CD4-positive, alpha-beta T cell treated with Interferon alpha-2 for 1 hour (primary cell): Measurements from ENCODE around the gene PILRA.

Experiments
- DNase-seq, 2 donors: peaks; one replicate each; pipeline ENCODE4 v3.0.0-alpha.2; 2020 to 2022

Gene PILRA

GRCh38 chr7:100413346-100413745 lies 40.1 kb downstream of the PILRA start:
- no peak for DNase-seq

DNA sequence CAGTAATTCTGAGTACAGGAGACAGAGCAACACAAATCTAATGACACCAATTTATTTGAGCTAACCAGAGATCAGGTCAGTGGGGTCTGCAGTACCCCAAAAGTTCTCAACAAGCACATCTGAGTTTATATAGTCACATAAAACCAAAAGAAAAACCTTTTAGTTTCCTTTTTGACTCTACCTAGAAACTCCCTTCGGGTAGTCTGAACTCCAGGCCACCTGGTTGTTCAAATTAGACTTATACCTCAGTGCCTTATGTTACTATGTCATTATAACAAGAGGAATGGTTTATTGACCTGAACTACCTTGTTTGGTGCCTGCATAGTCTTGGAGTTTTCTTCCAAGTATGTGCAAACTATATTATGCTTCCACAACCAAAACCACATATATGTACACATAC lies 40.6 kb downstream of the PILRA start:
- no peak for DNase-seq

DNA sequence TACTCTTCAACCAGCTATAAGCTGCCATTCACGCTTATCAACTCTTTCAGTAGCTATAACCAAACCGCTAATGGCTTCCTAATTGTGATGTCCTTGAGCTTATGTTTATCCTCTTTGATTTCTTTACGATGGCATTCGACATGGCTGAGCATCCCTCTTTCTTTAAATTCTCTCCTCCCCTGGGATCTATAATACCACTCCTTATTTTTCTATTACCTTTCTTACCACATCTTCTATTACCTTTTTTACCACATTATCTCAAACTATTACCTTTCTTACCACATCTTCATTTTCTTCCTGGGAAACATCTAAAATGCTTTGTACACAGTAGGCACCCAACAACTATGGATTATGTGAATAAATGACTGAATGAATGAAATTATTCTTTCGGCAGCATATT lies 42.2 kb downstream of the PILRA start:
- no peak for DNase-seq

DNA sequence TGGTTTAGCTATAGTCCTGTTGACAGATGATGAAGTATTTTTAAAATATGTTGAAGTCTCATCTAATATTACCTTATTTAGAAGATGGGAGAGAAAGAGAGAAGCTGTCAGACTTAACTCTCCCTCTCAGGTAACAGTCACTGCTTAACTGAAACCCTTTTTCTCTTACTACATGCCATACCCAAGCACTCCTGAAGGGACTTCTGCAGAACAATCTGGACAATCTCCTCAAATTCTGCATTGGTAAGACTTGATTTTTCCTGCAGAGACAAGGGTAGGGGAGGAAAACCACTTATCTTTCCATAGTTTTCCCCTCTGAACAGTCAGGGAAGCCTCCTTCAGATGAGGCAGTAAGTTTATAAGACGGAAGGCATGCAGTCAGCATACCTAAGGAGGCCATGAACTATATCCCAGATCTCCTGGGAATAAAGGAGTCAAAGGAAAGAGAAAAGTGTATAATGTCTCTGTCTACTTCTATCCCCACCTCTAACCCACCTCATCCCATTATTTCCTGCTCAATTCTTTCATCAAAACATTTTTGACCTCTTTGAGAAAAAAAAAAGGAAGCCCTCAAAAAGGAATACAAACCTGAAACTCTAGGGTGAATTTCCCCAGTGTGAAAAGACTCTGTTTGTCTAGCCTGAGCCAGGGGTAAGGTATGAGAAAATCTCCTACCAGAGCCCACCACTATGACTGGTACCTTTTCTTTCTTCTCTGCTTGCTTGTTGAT lies 45.8 kb downstream of the PILRA start:
- DNase-seq: no peak

DNA sequence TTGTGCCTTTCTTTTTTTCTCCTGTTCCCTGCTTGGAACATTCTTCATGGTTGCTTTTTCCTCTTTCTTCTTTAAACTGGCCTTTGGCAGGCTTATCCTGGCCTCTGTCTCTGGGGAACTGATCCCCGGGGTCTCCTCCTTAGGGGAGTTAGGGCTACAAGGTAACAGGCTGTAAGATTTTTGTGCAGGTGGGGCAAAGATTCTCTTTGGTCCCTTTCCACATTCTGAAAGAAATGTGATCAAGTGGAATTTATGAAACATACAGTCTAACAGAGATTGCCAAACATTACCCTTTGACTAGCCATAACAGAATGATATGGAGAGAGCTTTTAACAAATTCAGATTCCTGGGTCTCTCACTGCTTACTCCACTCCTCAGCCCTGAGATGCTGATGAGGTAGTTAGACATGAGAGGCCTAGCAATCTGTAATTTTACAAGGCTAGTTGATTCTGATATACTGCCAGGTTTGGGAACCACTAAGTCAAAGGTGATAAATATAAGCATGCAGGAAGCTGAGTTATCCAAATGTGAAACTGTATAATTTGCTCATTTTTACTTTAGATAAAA lies 46.5 kb downstream of the PILRA start:
- no peak for DNase-seq

GRCh38 chr7:100423315-100423714 lies 50.0 kb downstream of the PILRA start:
- no peak for DNase-seq

- no peak for DNase-seq
These were observed 52.1 kb downstream of the PILRA start for GRCh38 chr7:100425347-100425746.

DNA sequence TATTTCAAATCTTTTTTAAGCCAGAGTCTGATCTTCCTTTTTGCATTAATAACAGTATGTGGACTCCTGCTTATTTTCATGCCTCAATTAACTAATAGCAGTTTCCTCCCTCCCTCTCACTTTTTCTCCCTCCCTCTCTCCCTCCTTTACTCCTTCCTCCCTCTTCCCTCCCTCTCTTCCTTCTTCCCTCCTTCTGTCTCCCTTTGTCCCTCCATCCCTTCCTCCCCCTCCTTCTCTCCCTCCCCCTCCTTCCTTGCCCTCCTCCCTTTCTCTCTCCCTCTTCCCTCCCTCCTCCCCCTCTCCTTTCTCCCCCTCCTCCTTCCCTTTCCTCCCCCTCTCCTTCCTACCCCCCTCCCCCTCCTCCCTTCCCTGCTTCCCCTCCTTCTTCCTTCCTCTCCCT lies 53.2 kb downstream of the PILRA start:
- DNase-seq: no peak

DNA sequence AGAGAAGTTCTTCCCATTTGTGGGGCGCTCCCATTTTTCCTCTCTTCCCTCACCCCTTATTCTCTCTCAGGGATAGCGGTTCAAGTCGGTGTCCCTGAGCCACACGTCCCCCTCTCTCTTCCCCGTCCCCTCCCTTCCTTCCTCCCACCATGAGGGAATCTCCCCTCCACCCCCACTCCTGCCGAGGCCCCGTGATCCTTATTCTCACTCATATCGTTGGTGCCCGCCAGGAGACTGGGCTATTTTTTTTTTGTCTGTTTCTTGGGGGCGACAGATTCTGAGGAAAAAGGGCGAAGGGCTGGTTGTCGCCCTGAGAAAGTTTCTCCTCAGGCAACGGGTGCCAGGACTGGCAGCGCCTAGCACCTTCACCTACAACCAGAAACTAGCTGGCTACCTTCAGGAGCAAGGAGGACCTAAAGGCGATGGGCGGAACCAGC lies 54.5 kb downstream of the PILRA start:
- DNase-seq: no peak

DNA sequence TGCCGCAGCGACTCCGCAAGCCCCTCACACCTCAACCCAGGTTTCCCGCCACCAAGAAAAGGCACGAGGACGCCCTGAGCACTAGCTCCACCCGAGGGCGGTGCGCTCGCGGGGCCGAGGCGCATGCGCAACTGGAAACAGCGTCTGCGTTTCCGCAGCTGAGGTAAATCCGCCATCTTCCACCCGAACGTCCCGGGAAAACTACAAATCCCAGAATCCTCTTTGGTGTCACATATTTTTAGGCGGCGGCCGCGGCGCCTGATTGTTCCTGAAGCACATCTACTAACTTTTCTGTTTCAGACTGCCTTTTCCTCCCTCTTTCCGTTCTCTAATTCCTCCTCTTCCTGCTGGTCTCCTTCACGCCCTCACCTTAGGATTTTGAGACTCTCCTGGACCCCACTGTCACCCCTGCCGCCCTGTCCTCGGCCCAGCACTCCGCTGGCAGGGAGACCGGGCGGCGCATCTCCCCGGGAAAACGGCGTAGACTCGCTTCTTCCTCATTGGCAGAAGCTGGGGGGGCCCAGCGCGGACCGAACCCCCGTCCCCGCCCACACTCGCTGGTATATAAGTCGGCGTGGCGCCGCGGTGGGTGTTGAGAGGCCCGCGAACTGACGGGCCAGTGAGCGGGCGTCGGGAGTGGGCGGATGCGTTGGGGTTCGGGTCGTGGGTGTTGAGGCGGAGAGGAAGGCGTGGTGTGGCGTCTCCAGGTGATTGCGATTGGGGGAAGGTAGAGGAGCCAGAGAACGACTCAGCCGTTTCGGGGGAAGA lies 55.1 kb downstream of the PILRA start, which contains the start of gene ZCWPW1:
ZCWPW1 (minus strand) TSS at position 505 of the 768 bp plus-strand sequence. CDS start 8,054 bp downstream, outside the sequence.
- DNase-seq: peak; percentile 98

GRCh38 chr7:100428967-100429636 lies 55.8 kb downstream of the PILRA start:
- peak; percentile 100 for DNase-seq

- peak; percentile 94 to 95 for DNase-seq
These were observed 56.6 kb downstream of the PILRA start, which contains the start of gene MEPCE for GRCh38 chr7:100429637-100430492. Gene MEPCE (plus strand): TSS chr7:100429831. CDS start chr7:100430019, 188 bp downstream.

GRCh38 chr7:100430493-100431285 lies 57.4 kb downstream of the PILRA start:
- DNase-seq: peak; percentile 40 to 55

GRCh38 chr7:100431286-100431735 lies 58.0 kb downstream of the PILRA start:
- no peak for DNase-seq

DNA sequence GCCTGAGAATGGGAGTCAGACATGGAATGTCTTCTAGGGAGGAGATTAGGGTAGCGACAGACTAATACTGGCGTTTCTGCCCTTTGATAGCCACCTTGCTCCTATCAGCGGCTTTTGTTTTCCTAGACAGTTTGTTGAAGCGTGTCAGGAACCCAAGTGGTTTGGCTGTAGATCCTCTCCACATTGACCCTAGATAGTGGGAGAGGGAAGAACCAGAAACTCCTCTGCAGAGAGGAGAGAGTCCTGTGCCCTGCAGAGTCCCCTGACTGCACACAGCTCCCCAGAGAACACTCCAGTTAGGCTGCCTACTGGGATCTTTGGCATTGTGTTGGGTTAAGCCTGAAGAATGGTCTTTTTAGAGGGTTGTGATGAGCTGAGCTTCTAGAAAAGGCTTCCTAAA lies 58.8 kb downstream of the PILRA start:
- DNase-seq: no peak

GRCh38 chr7:100432621-100433275 lies 59.5 kb downstream of the PILRA start:
- no peak for DNase-seq

- no peak for DNase-seq
These were observed 59.9 kb downstream of the PILRA start for GRCh38 chr7:100433276-100433591.

DNA sequence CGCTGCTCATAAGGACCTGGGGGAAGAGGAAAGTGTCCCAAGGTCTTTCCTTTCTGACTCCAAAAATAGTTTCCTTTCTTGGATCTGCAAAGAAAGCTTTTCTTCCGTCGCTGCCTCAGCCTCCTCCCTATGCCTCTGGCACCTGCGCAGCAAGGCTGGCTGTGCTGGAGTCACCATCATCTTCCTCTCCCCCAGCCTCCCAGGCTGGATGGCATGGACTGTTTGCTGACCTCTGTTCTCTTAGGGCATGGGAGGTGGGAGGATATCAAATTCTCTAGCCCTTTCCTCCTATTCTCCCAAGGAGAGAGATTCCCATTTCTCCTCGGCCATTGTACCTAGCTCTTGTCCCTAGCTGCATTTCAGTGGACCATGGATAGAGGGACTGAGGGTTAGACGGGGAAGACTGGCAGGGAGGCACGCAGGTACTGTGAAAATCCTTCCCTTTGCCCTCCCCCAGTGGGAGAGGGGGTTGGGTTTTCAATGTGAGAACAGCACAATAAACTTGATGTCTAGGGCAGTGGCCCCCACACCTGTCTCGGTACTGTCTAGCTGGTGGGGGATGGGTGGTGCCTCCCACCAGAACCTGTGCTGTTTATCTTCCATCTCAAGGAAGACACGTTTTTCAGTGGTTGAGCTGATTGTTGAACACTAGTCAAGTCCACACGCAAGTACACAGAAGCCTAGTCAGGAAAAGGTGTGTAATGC lies 60.5 kb downstream of the PILRA start:
- no peak for DNase-seq

GRCh38 chr7:100434297-100435144 lies 61.2 kb downstream of the PILRA start:
- DNase-seq: no peak
